ENCODE results near the gene TRPM3. TPM values are rescaled to one million over a fixed set of nuclear protein-coding genes. Genes with fewer than 3 reads are reported as not detected.

The TRPM3 gene
- total and polyA plus RNA-seq, 2 of the 8 experiments (the other 6 are each of a cell fraction or from before 2014, with no cell fraction given): 2.4 to 10.9 TPM

DNA sequence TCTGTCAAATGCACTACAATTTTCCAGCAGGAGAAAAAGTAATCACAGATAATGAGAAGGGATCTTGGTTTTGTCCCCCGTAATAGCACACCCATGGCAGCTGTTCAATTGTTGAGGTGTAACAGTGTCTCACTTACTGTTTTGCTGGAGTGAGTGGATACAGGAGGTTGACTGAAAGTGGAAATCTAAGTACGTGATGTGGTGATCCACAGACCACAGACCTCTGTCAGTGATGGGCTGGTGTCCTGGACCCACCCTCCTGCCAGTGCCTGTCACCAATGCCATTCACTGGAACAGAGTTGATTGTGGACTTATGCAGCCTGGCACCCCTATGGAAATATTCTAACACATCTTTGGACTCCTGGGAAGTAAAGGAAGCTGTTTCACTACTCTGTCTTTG is 261.7 kb downstream of the TRPM3 start (continued):
- TF ChIP-seq SRF (IDR thresholded peaks at IDR 0.05; ENCODE audit: low read depth, low read length) (no peak), NANOG (IDR thresholded peaks at IDR 0.05; ENCODE audit: insufficient read depth, low read depth, low read length, poor library complexity, severe bottlenecking) (no peak)

Data from H1 (cell line).